ENCODE measurements around the gene RIPPLY2.

RIPPLY2 gene

GRCh38 chr6:83873869-83874268 lies 20.7 kb downstream of the RIPPLY2 start:
- no peak for TF ChIP-seq POLR2AphosphoS5 (IDR thresholded peaks at IDR 0.05; ENCODE audit: low read depth, low read length)
- no peak for TF ChIP-seq SIN3A (IDR thresholded peaks at IDR 0.05; ENCODE audit: borderline replicate concordance, insufficient read depth, low read length)
- no peak for TF ChIP-seq TAF1 (IDR thresholded peaks at IDR 0.05; ENCODE audit: borderline replicate concordance, insufficient read depth, low read length)
- TF ChIP-seq FOXP2 (optimal IDR thresholded peaks at IDR 0.05; ENCODE audit: borderline replicate concordance, extremely low read depth, extremely low read length, insufficient read depth): no peak
- TF ChIP-seq, protein P1, sequence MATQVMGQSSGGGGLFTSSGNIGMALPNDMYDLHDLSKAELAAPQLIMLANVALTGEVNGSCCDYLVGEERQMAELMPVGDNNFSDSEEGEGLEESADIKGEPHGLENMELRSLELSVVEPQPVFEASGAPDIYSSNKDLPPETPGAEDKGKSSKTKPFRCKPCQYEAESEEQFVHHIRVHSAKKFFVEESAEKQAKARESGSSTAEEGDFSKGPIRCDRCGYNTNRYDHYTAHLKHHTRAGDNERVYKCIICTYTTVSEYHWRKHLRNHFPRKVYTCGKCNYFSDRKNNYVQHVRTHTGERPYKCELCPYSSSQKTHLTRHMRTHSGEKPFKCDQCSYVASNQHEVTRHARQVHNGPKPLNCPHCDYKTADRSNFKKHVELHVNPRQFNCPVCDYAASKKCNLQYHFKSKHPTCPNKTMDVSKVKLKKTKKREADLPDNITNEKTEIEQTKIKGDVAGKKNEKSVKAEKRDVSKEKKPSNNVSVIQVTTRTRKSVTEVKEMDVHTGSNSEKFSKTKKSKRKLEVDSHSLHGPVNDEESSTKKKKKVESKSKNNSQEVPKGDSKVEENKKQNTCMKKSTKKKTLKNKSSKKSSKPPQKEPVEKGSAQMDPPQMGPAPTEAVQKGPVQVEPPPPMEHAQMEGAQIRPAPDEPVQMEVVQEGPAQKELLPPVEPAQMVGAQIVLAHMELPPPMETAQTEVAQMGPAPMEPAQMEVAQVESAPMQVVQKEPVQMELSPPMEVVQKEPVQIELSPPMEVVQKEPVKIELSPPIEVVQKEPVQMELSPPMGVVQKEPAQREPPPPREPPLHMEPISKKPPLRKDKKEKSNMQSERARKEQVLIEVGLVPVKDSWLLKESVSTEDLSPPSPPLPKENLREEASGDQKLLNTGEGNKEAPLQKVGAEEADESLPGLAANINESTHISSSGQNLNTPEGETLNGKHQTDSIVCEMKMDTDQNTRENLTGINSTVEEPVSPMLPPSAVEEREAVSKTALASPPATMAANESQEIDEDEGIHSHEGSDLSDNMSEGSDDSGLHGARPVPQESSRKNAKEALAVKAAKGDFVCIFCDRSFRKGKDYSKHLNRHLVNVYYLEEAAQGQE (IDR thresholded peaks at IDR 0.05; ENCODE audit: insufficient read depth in 1 of 2, low read depth in 2 of 2, low read length in 2 of 2): no peak

- no peak for TF ChIP-seq SIN3A (IDR thresholded peaks at IDR 0.05; ENCODE audit: borderline replicate concordance, insufficient read depth, low read length)
- no peak for TF ChIP-seq POLR2AphosphoS5 (IDR thresholded peaks at IDR 0.05; ENCODE audit: low read depth, low read length)
- TF ChIP-seq, protein P1 (IDR thresholded peaks at IDR 0.05; ENCODE audit: insufficient read depth in 1 of 2, low read depth in 2 of 2, low read length in 2 of 2): no peak
- no peak for TF ChIP-seq TAF1 (IDR thresholded peaks at IDR 0.05; ENCODE audit: borderline replicate concordance, insufficient read depth, low read length)
- no peak for TF ChIP-seq FOXP2 (optimal IDR thresholded peaks at IDR 0.05; ENCODE audit: borderline replicate concordance, extremely low read depth, extremely low read length, insufficient read depth)
Measured at GRCh38 chr6:83875843-83876242, 22.7 kb downstream of the RIPPLY2 start.

GRCh38 chr6:83878902-83879644 lies 25.9 kb downstream of the RIPPLY2 start:
- TF ChIP-seq, protein P1 (IDR thresholded peaks at IDR 0.05; ENCODE audit: insufficient read depth in 1 of 2, low read depth in 2 of 2, low read length in 2 of 2): no peak
- TF ChIP-seq TAF1 (IDR thresholded peaks at IDR 0.05; ENCODE audit: borderline replicate concordance, insufficient read depth, low read length) (no peak), FOXP2 (optimal IDR thresholded peaks at IDR 0.05; ENCODE audit: borderline replicate concordance, extremely low read depth, extremely low read length, insufficient read depth) (no peak), POLR2AphosphoS5 (IDR thresholded peaks at IDR 0.05; ENCODE audit: low read depth, low read length) (no peak), SIN3A (IDR thresholded peaks at IDR 0.05; ENCODE audit: borderline replicate concordance, insufficient read depth, low read length) (no peak)

- TF ChIP-seq, protein P1 (IDR thresholded peaks at IDR 0.05; ENCODE audit: insufficient read depth in 1 of 2, low read depth in 2 of 2, low read length in 2 of 2): no peak
- TF ChIP-seq TAF1 (IDR thresholded peaks at IDR 0.05; ENCODE audit: borderline replicate concordance, insufficient read depth, low read length): no peak
- TF ChIP-seq FOXP2 (optimal IDR thresholded peaks at IDR 0.05; ENCODE audit: borderline replicate concordance, extremely low read depth, extremely low read length, insufficient read depth): no peak
- no peak for TF ChIP-seq POLR2AphosphoS5 (IDR thresholded peaks at IDR 0.05; ENCODE audit: low read depth, low read length)
- no peak for TF ChIP-seq SIN3A (IDR thresholded peaks at IDR 0.05; ENCODE audit: borderline replicate concordance, insufficient read depth, low read length)
Measured at GRCh38 chr6:83879746-83880145, 26.6 kb downstream of the RIPPLY2 start.
